Globus pallidus (tissue), 1 donor: ENCODE measurements around the gene SEMA6A.
A peak's percentile ranks its signal among the peaks of the same experiment; 100 is the strongest.

Source experiments
- DNase-seq: peaks from one replicate; pipeline ENCODE4 v3.0.0-alpha.2; 2015; ENCODE audit warnings: low spot score

SEMA6A gene

GRCh38 chr5:116575326-116576052 is 866 bp upstream of the SEMA6A start:
- DNase-seq: peak; percentile 73

GRCh38 chr5:116573702-116574366 is 789 bp downstream of the SEMA6A start:
- DNase-seq: peak; percentile 54

DNA sequence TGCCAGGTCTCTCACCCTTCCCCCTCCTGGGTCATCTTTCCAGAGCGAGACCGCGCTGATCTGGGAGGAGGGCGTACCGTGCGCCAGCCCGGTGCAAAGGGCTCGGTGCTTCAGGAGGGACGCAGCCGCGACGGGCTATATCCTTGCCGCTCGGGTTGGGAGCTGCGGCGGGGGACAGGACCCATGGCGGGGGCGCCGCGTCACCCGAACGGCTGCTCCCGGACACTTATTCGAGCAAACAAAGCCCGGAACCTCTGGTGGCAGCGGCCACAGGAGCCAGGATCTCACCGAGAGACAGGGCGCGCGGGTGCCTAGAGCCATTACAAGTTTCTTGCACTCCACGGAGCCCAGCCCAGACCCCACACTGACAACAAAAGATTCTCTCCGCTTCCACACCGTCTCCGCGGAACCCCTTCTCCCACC is 1.3 kb downstream of the SEMA6A start:
- DNase-seq: peak; percentile 51

GRCh38 chr5:116572350-116573278 is 2.0 kb downstream of the SEMA6A start:
- DNase-seq: peak; percentile 66

- peak; percentile 52 for DNase-seq
These were observed 2.9 kb downstream of the SEMA6A start for GRCh38 chr5:116571568-116572349.

DNA sequence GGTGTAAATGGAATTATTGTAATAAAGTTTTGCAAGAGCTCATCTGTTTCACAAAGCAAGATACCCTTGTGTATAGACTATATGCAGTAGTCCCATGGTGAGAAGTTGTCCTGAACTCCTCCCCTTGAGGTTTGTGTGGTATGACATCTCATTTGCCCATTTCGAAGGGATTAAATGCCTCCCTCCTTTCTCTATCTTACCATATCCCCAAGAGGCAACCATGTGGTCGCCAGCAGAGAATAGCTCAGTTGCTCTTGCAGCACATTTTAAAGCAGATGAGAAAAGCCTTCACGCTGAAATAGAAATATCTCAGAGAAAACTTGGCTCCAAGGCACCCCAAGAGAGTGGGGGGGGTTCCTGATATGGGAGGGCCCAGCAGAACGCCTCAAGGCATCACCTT is 4.6 kb downstream of the SEMA6A start:
- no peak for DNase-seq

DNA sequence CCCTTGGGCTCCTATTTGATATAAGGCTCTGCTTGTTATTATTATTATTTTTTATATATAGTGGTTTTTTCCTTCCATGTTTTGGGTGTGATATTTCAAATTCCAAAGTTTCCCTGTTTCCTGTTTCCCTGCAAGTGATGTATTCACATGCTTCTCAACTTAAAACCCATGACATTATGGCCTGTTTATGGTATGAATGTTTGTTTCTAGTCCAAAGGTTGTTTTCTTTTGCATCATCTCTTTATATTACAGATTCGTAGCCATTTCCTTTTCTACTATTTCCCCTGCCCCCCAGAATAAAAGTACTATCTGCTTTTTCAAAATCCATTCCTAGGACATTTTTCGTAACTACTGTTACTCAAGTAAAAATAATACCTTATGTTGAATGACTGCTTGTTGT is 7.5 kb downstream of the SEMA6A start:
- no peak for DNase-seq

DNA sequence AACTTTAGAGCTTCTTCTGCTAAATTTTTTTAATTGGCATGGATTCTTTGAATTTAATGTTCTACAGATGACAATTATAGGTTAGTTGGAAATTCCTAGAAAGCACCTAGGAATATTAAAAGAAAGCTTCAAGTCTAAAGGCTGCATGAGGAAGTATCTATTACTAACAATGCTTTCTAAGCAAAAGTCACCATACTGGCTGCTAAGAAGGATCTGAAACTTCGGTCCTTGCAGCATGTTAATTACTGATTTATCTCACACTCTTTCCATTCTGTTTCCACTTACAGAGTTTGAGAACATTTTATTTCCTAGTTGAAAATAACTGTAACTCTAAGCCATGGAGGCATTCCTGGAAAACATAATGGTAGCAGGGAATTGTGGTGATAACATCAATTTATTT is 8.4 kb downstream of the SEMA6A start:
- no peak for DNase-seq

- DNase-seq: no peak
These were observed 9.7 kb downstream of the SEMA6A start for GRCh38 chr5:116564756-116565490.

DNA sequence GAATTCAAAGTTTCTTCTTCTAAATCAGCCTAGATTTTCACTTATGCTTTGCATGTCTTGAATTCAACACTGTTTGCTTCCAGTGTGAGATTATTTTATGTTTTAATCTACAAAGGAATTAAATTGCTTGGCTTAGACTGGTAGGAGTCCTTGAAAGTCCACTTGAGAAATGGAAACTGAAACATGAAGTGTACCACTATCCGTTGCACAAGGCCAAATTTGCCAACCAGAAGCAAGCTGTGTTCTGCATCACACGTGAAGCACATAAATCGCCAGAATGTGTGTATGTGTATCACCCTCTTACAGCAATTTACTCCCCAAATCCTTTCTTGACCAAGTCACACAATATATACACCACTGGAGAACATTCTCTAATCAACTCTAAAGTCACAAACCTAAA is 10.3 kb downstream of the SEMA6A start:
- DNase-seq: no peak

DNA sequence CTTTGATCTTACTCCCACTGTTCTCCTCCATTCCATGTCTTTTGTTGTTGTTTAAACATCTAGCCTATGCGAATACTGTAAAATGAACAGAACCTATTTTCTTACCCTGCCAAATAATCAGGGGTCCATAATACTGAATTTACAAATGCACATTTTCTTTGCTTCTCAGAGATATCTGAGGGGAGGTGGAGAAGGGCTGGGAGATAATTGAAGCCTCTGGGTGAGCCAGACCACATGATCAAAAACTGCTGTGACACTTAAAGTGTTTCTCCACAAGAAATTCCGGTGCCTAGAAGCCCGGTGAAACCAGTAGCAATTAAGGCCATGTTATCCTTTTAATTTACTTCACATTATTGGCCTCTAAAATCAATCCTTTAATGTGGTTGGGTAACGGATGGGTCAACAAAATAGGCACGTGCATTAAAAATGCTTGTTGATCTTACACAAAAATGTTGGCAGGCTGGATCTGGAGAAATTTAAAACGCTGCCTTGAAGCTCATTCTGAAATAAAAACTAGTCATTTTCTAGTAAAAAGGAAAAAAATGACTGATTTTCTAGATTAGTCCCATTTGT is 10.8 kb downstream of the SEMA6A start:
- no peak for DNase-seq

DNA sequence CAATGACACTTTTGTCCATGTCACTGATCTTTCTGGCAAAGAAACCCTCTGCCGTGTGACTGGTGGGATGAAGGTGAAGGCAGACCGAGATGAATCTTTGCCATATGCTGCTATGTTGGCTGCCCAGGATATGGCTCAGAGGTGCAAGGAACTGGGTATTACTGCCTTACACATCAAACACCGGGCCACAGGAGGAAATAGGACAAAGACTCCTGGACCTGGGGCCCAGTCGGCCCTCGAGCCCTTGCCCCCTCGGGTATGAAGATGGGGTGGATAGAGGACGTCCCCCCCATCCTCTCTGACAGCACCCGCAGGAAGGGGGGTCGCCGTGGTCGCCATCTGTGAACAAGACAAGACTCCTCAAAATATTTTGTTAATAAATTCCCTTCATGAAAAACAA is 12.0 kb downstream of the SEMA6A start:
- no peak for DNase-seq

- DNase-seq: no peak
These were observed 13.0 kb downstream of the SEMA6A start for GRCh38 chr5:116561658-116562057.

- DNase-seq: no peak
These were observed 14.9 kb downstream of the SEMA6A start for GRCh38 chr5:116559673-116560164.

DNA sequence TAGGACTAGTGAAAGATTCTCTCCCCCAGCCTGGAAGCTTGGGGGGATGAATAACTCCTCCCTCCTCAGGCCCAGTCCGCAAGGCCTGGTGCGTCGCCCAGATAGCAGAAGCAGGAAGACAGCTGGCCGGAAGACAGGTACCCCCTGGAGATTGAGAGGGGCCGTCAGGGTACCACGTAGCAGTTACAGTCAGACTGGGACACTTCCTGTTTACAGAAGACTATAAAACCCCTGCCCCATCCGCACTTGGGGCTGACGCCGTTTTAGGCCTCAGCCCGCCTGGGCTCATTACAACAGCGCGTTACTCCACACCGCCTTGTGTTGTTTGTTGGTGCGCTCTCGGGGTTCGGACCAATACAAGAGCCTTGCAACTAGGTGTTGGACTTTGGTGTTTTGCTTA is 15.4 kb downstream of the SEMA6A start:
- DNase-seq: no peak

GRCh38 chr5:116557669-116558271 is 16.9 kb downstream of the SEMA6A start:
- no peak for DNase-seq

- peak; percentile 70 for DNase-seq
These were observed 19.9 kb downstream of the SEMA6A start for GRCh38 chr5:116554764-116555163.

DNA sequence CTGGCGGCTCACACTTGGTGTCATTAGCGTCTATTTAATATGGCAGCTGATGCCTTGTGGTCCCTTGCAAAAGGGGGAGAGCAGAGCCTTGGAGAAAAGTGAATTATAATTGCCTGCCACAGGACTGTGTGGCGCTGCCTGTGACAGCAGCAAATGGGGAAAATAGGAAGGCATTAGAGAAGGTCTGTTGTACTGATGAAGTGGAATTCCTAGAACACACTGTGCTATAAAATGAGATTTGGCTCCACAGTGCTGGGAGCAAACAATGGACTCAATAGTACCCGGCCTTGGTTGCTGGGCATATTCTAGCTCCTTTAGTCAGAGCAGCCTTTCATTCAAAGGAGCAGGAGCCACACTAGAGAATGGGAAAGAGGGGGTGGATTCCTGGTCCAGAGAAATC is 21.3 kb downstream of the SEMA6A start:
- peak; percentile 94 for DNase-seq

DNA sequence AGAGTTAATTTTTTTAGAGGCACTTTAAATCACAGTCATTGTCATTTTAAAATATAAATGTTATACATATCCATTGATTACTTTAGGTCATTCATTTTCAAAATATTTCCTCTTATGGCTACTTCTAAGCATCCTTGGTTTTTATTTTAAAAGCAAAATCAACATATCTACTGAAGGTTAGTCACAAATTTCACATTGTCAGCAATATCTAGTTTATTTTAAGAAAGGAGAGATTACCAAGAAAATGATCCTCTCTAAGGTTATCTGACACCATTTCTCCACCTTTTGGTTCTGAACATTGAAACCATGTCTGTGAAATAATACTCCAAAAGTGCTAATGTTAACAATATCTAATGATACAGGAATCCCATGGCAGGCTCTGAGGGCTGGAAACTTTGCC is 24.5 kb downstream of the SEMA6A start:
- no peak for DNase-seq

DNA sequence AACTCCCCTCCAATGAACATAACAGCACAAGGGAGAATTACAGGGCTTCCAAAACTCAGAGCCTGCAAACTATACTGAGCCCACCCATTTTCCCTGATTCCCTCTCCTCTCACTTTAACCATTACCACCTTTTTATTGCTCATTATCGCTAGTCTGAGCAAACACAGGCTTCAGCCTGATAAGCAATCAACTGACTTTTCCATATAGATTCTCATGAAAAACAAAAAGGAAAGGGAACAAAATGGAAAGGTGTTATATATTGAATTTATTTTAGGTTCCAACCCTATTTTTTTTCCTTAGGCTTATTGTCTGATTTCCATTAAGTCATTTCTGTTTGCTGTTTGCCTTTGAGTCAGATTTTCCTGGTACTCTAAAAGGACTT is 27.9 kb downstream of the SEMA6A start:
- DNase-seq: no peak
